OCI-LY1 (cell line): ENCODE data around the gene AGAP1.

ENCODE experiments used
- EZH2 ChIP-seq: fragments of 200-600 bp; sonication (generic), shearing (Covaris generic); IDR thresholded peaks from 2 replicates; pipeline ENCODE4 v1.8.0; 2017; ENCODE audit warnings: borderline replicate concordance, mixed run types, mild to moderate bottlenecking, antibody characterized with exemption, low read length, moderate library complexity, mixed read lengths
- TF ChIP-seq, protein P1 (sequence below): fragments of 200-600 bp; sonication (generic), shearing (Covaris generic); IDR thresholded peaks from 2 replicates; pipeline ENCODE4 v1.5.1; 2017; ENCODE audit warnings: mild to moderate bottlenecking, antibody characterized with exemption, low read length, moderate library complexity, mixed read lengths

DNA sequence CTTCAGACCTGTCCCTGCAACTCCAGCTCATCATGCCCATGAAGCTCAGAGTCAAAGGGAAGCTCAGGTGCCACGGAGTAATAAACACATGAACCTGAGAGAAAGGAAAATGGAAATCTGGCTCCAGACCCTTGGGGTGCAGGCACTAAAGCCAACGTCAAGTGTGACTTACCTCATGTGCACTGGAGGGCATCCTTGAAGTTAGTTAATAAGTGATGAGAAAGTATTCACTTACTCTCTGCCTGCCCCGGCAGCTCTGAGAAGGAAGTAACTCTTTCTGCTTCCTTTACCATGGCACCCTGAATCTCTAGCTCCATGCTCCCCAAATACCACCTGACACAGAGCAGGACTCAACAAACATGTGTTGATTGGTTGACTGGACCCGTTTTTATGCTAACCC is 21.4 kb upstream of the AGAP1 start:
- TF ChIP-seq, protein P1, sequence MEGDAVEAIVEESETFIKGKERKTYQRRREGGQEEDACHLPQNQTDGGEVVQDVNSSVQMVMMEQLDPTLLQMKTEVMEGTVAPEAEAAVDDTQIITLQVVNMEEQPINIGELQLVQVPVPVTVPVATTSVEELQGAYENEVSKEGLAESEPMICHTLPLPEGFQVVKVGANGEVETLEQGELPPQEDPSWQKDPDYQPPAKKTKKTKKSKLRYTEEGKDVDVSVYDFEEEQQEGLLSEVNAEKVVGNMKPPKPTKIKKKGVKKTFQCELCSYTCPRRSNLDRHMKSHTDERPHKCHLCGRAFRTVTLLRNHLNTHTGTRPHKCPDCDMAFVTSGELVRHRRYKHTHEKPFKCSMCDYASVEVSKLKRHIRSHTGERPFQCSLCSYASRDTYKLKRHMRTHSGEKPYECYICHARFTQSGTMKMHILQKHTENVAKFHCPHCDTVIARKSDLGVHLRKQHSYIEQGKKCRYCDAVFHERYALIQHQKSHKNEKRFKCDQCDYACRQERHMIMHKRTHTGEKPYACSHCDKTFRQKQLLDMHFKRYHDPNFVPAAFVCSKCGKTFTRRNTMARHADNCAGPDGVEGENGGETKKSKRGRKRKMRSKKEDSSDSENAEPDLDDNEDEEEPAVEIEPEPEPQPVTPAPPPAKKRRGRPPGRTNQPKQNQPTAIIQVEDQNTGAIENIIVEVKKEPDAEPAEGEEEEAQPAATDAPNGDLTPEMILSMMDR = no peak
- no peak for TF ChIP-seq EZH2
